HL-60 (cell line): Measurements from ENCODE around the gene ZNF718.

Experiments
- DNase-seq, 2 experiments: peaks; one replicate each; pipeline ENCODE4 v3.0.0-alpha.2; 2010 to 2020; ENCODE audit warnings: low read depth in 1 of 2, low spot score in 1 of 2
- H3K27ac ChIP-seq: fragments of 250-450 bp; sonication (Bioruptor Pico); replicated peaks from 2 replicates; pipeline ENCODE4 v1.5.1; 2020; ENCODE audit warnings: mild to moderate bottlenecking, moderate library complexity
- H3K27me3 ChIP-seq: fragments of 250-450 bp; sonication (Bioruptor Pico); 2 replicates; pipeline ENCODE4 v1.5.1; 2021; ENCODE audit warnings: mild to moderate bottlenecking, moderate library complexity; ENCODE audit not compliant: insufficient read depth, poor library complexity, severe bottlenecking
- H3K4me3 ChIP-seq: replicated peaks from 2 replicates; pipeline ENCODE4 v1.5.1; 2011; ENCODE audit warnings: mild to moderate bottlenecking, control low read depth, low read length; ENCODE audit not compliant: insufficient read depth
- GABPA ChIP-seq: IDR thresholded peaks from 2 replicates; pipeline ENCODE4 v1.6.1; 2012; ENCODE audit warnings: low read depth
- POLR2AphosphoS5 ChIP-seq: IDR thresholded peaks from 2 replicates; pipeline ENCODE4 v1.6.1; 2012; ENCODE audit warnings: low read depth
- SPI1 ChIP-seq: IDR thresholded peaks from 2 replicates; pipeline ENCODE4 v1.6.1; 2012; ENCODE audit warnings: low read depth, mild to moderate bottlenecking, borderline replicate concordance
- TF ChIP-seq, protein P1 (sequence below): IDR thresholded peaks from one replicate; pipeline ENCODE4 v1.5.1; 2011; ENCODE audit warnings: low read length, control low read depth, inconsistent platforms; ENCODE audit not compliant: insufficient read depth
- TF ChIP-seq, protein P2 (sequence below): IDR thresholded peaks from 2 replicates; pipeline ENCODE4 v1.6.1; 2012; ENCODE audit warnings: low read depth; ENCODE audit not compliant: insufficient replicate concordance

Gene ZNF718

DNA sequence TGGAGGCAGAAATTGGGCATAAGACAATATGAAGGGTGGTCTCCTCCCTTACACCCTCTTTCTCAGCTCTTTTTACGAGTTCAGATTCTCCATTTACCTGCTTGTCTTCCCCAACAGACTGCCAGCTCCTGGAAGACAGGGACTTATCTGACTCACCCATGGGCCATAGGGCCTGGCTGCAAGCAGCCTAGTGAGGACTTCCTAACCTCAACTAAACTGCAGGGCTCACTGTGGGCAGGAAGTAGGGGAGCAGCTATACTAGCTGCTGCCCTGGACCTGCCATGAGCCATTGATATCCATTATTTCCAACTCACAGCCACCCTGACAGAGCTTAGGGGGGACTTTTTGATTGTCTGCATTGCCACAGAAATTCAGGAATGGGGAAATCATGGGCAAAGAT lies 11.5 kb upstream of the ZNF718 start:
- H3K27ac ChIP-seq = no peak overlapping the region
- no peaks in the 10 kb centered on the region for H3K27me3 ChIP-seq
- no peak overlapping the region for H3K4me3 ChIP-seq
- TF ChIP-seq, protein P1, sequence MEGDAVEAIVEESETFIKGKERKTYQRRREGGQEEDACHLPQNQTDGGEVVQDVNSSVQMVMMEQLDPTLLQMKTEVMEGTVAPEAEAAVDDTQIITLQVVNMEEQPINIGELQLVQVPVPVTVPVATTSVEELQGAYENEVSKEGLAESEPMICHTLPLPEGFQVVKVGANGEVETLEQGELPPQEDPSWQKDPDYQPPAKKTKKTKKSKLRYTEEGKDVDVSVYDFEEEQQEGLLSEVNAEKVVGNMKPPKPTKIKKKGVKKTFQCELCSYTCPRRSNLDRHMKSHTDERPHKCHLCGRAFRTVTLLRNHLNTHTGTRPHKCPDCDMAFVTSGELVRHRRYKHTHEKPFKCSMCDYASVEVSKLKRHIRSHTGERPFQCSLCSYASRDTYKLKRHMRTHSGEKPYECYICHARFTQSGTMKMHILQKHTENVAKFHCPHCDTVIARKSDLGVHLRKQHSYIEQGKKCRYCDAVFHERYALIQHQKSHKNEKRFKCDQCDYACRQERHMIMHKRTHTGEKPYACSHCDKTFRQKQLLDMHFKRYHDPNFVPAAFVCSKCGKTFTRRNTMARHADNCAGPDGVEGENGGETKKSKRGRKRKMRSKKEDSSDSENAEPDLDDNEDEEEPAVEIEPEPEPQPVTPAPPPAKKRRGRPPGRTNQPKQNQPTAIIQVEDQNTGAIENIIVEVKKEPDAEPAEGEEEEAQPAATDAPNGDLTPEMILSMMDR = no peak
- TF ChIP-seq, protein P2, sequence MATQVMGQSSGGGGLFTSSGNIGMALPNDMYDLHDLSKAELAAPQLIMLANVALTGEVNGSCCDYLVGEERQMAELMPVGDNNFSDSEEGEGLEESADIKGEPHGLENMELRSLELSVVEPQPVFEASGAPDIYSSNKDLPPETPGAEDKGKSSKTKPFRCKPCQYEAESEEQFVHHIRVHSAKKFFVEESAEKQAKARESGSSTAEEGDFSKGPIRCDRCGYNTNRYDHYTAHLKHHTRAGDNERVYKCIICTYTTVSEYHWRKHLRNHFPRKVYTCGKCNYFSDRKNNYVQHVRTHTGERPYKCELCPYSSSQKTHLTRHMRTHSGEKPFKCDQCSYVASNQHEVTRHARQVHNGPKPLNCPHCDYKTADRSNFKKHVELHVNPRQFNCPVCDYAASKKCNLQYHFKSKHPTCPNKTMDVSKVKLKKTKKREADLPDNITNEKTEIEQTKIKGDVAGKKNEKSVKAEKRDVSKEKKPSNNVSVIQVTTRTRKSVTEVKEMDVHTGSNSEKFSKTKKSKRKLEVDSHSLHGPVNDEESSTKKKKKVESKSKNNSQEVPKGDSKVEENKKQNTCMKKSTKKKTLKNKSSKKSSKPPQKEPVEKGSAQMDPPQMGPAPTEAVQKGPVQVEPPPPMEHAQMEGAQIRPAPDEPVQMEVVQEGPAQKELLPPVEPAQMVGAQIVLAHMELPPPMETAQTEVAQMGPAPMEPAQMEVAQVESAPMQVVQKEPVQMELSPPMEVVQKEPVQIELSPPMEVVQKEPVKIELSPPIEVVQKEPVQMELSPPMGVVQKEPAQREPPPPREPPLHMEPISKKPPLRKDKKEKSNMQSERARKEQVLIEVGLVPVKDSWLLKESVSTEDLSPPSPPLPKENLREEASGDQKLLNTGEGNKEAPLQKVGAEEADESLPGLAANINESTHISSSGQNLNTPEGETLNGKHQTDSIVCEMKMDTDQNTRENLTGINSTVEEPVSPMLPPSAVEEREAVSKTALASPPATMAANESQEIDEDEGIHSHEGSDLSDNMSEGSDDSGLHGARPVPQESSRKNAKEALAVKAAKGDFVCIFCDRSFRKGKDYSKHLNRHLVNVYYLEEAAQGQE = no peak
- TF ChIP-seq SPI1 (no peak), POLR2AphosphoS5 (no peak), GABPA (no peak)
- no peak for DNase-seq

DNA sequence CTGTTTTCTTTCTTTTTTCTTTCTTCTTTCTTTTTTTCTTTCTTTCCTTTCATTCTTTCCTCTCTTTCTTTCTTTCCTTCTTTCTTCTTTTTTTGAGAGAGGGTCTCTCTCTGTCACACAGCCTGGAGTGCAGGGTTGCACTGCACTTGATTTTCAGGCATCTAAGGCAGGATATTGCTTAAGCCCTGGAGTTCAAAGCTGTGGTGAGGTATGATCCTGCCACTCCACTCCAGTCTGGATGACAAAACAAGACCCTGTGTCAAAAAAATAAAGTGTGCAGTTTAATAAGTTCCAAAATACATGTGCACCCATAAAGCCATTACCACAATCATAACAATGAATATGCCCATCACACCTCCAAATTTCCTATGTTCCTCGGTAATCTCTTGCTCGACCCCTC lies 10.6 kb upstream of the ZNF718 start:
- H3K27me3 ChIP-seq = no peaks in the 10 kb centered on the region
- no peak for DNase-seq
- TF ChIP-seq, protein P2 = no peak
- TF ChIP-seq, protein P1 = no peak
- TF ChIP-seq POLR2AphosphoS5 = no peak
- no peak for TF ChIP-seq SPI1
- TF ChIP-seq GABPA = no peak
- no peak overlapping the region for H3K4me3 ChIP-seq
- no peak overlapping the region for H3K27ac ChIP-seq

DNA sequence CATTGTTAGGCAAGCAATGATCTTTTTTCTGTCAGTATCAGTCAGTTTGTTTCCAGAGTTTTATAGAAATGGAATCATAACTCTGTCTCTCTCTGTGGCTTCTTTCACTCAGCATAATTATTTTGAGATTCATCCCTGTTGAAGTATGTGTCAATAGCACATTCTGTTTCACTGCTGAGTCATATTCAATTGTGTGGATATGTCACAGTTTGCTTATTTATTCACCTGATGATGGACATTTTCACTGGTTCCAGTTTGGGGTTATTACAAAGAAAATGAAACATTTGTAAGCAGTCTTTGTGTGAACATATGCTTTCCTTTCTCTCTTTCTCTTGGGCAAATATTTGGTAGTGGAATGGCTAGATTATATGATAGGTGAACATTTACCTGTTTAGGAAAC lies 10.2 kb upstream of the ZNF718 start:
- TF ChIP-seq POLR2AphosphoS5 = no peak
- TF ChIP-seq GABPA = no peak
- TF ChIP-seq SPI1 = no peak
- TF ChIP-seq, protein P2 = no peak
- TF ChIP-seq, protein P1 = no peak
- Histone ChIP-seq H3K27ac (no peak overlapping the region), H3K27me3 (no peaks in the 10 kb centered on the region), H3K4me3 (no peak overlapping the region)
- DNase-seq = no peak
